Heart right ventricle (tissue), 16 donors: ENCODE measurements around the gene PRKCQ. TPM values are rescaled to one million over a fixed set of nuclear protein-coding genes. Genes with fewer than 3 reads are reported as not detected.

Experiments
- ATAC-seq, 8 donors: fragments of 200-7000 bp; cut with Tn5 transposase; one replicate each; pipeline ENCODE4 v1.9.1; 2020; ENCODE audit warnings: mild to moderate bottlenecking in 8 of 8, moderate library complexity in 8 of 8, moderate number of reproducible peaks in 1 of 8
- DNase-seq, 2 donors: peaks; one replicate each; pipeline ENCODE4 v3.0.0-alpha.2; 2020
- H3K27ac ChIP-seq, 10 donors: fragments of 200-600 bp; sonication (generic) in 2 of 10; one replicate each; pipeline versions ENCODE4 v1.5.0 to v1.8.0; 2020 to 2022; ENCODE audit warnings: mild to moderate bottlenecking in 3 of 10
- H3K27me3 ChIP-seq, 7 donors: fragments of 200-600 bp; one replicate each; pipeline ENCODE4 v1.8.0; 2021 to 2022; ENCODE audit warnings: mild to moderate bottlenecking in 2 of 7
- H3K36me3 ChIP-seq, 9 donors: fragments of 200-600 bp; sonication (generic) in 1 of 9; one replicate each; pipeline versions ENCODE4 v1.5.0 to v1.8.0; 2020 to 2022; ENCODE audit warnings: mild to moderate bottlenecking in 2 of 9
- H3K4me1 ChIP-seq, 9 donors: fragments of 200-600 bp; sonication (generic) in 1 of 9; one replicate each; pipeline versions ENCODE4 v1.5.0 to v1.8.0; 2020 to 2022; ENCODE audit warnings: mild to moderate bottlenecking in 4 of 9
- H3K4me3 ChIP-seq, 10 donors: fragments of 200-600 bp; sonication (generic) in 2 of 10; one replicate each; pipeline versions ENCODE4 v1.5.0 to v1.8.0; 2020 to 2022; ENCODE audit warnings: mild to moderate bottlenecking in 7 of 10, moderate library complexity in 2 of 10
- H3K9me3 ChIP-seq, 11 donors: fragments of 200-600 bp in 10 of 11; sonication (generic) in 2 of 11; one replicate each; pipeline versions ENCODE4 v1.5.0 to v1.8.0; 2013 to 2022; ENCODE audit warnings: mild to moderate bottlenecking in 2 of 11, control low read depth in 1 of 11, moderate library complexity in 1 of 11
- WGBS, 2 donors: extraction: QIAGEN DNeasy Blood & Tissue Kit; methylation state at CpG; one replicate each; pipeline ENCODE4 v1.1.7; 2013; ENCODE audit warnings: inconsistent platforms in 1 of 2; 5-methylcytosine and 5-hydroxymethylcytosine counted together
- intact Hi-C, 10 donors: fragments of 100-400 bp; cut with DNase I; formaldehyde crosslinking; loops; one replicate each; pipeline versions ENCODE4 v1.11.1 to v1.14.2; 2022
- polyA plus RNA-seq, 2 donors: library from polyadenylated mRNA; stranded (reverse); fragments of 200-250 nt; gene quantifications; one replicate each; pipeline ENCODE4 v1.2.3, GENCODE V29; 2013
- total RNA-seq, 10 donors: library from RNA; stranded (reverse); fragmentation: NEBNext Ultra II Directional in 3 of 10; extraction: Animal tissue kit (Norgen Biotek cat#: 25700) in 3 of 10; gene quantifications; one replicate each; pipeline versions ENCODE4 v1.2.1 to v1.2.4, GENCODE V29; 2021 to 2023
- TF ChIP-seq, protein P1 (sequence below), 9 donors: fragments of 200-600 bp; sonication (generic) in 2 of 9; IDR thresholded peaks; one replicate each; pipeline versions ENCODE4 v1.5.0 to v1.8.0; 2021 to 2022; ENCODE audit warnings: antibody characterized with exemption in 9 of 9, mild to moderate bottlenecking in 5 of 9, moderate library complexity in 1 of 9
- donor health status: Arrhythmogenic right ventricular cardiomyopathy.
- donor health status: ischemic (EF 13 %, LVEDD 7.1; RV severe dilation, severe dysfunction).
- donor health status: healthy with polysubstance abuse.
- donor health status: DM: no; HTN: yes; CAD: no.
- donor health status: DM: no; HTN: no; CAD: no.
- donor health status: ischemic (EF 25% LVEDD 6.9; RV normal size, moderate dysfunction).
- donor health status: ischemic (EF 25% LVEDD 5.7; RV mildly dilated, moderate dysfunction).
- donor health status: healthy.
- donor health status: DM: yes; HTN: yes; CAD: no.
- donor health status: Ischemic cardiomyopathy.
- donor health status: ischemic (EF 35%, LVEDD 5.7; RV mildly dilated, moderate dysfunction).
- donor health status: nonischemic (EF 11% LVEDD 7.7; RV severe dilation, severe dysfunction).
- donor health status: DM: yes; HTN: yes; CAD: no.
- donor health status: PGD.
- donor health status: ischemic (EF 29% LVEDD 5.4; RV normal size, mild dysfunction).
- donor health status: nonischemic (EF 23%, LVEDD 6.1; RV moderate dilation, normal function).

The PRKCQ gene
- total and polyA plus RNA-seq, 12 donors = 0.04 to 2.0 (median 0.27) TPM; not detected in 2

- Histone ChIP-seq H3K4me3 (no peak overlapping the region), H3K9me3 (no peaks in the 10 kb centered on the region), H3K27ac (peak overlapping the region in 1 of 10 donors; percentile 8), H3K27me3 (peaks cover 0 to 24% (median 0%) of the 10 kb centered on the region in 7 donors), H3K4me1 (peaks cover 0 to 43% (median 0%) of the 10 kb centered on the region in 9 donors), H3K36me3 (no peaks in the 10 kb centered on the region)
- 76 to 85% methylated on average over 7 of the region's 7 CpGs for WGBS, 2 donors
- TF ChIP-seq, protein P1, sequence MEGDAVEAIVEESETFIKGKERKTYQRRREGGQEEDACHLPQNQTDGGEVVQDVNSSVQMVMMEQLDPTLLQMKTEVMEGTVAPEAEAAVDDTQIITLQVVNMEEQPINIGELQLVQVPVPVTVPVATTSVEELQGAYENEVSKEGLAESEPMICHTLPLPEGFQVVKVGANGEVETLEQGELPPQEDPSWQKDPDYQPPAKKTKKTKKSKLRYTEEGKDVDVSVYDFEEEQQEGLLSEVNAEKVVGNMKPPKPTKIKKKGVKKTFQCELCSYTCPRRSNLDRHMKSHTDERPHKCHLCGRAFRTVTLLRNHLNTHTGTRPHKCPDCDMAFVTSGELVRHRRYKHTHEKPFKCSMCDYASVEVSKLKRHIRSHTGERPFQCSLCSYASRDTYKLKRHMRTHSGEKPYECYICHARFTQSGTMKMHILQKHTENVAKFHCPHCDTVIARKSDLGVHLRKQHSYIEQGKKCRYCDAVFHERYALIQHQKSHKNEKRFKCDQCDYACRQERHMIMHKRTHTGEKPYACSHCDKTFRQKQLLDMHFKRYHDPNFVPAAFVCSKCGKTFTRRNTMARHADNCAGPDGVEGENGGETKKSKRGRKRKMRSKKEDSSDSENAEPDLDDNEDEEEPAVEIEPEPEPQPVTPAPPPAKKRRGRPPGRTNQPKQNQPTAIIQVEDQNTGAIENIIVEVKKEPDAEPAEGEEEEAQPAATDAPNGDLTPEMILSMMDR (IDR thresholded peaks at IDR 0.05) = no peak
- ATAC-seq (no peak), DNase-seq (no peak)
- intact Hi-C loops = no loop called here
Observed at GRCh38 chr10:6562221-6562620, 17.9 kb downstream of the PRKCQ start.

- WGBS, 2 donors = 71% methylated on average over 4 of the region's 4 CpGs
- no peak for ATAC-seq
- peaks cover 0 to 27% (median 0%) of the 10 kb centered on the region in 7 donors for H3K27me3 ChIP-seq
- H3K36me3 ChIP-seq = no peaks in the 10 kb centered on the region
- no peak for DNase-seq
- TF ChIP-seq, protein P1 (IDR thresholded peaks at IDR 0.05) = no peak
- intact Hi-C loops = no loop called here
- H3K4me1 ChIP-seq = peaks cover 0 to 43% (median 0%) of the 10 kb centered on the region in 9 donors
- no peak overlapping the region for H3K27ac ChIP-seq
- no peak overlapping the region for H3K4me3 ChIP-seq
- H3K9me3 ChIP-seq = no peaks in the 10 kb centered on the region
Observed at GRCh38 chr10:6561552-6561951, 18.5 kb downstream of the PRKCQ start.

GRCh38 chr10:6558759-6559461, 21.2 kb downstream of the PRKCQ start:
- no peaks in the 10 kb centered on the region for H3K9me3 ChIP-seq
- H3K27me3 ChIP-seq = peaks cover 0 to 29% (median 0%) of the 10 kb centered on the region in 7 donors
- WGBS, 2 donors = 89 to 93% methylated on average over 12 of the region's 12 CpGs
- DNase-seq = no peak
- TF ChIP-seq, protein P1 (IDR thresholded peaks at IDR 0.05) = no peak
- intact Hi-C loops = no loop called here
- ATAC-seq = no peak
- peak overlapping the region in 1 of 10 donors; percentile 56 for H3K27ac ChIP-seq
- no peak overlapping the region for H3K4me3 ChIP-seq
- no peaks in the 10 kb centered on the region for H3K36me3 ChIP-seq
- H3K4me1 ChIP-seq = peaks cover 0 to 24% (median 0%) of the 10 kb centered on the region in 9 donors

DNA sequence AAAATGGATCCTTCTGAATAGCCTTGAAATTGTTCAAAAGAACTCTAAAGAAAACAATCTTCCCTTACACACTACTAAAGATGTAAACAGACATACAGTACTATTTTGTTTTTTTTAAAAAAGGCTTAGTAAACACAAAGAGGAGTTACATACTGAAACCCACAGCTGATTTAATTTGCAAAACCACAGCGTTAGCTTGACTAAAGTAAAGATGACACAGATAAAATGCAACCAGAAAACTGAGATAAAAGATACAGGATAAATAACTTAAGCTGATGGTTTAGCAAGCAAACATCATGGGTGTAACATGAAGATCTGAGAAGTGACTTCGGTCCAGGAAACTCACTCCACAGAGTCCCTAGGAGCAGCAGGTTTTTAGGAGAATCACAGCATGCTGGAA, 21.8 kb downstream of the PRKCQ start:
- Histone ChIP-seq H3K36me3 (no peaks in the 10 kb centered on the region), H3K27me3 (peaks cover 0 to 24% (median 0%) of the 10 kb centered on the region in 7 donors), H3K27ac (peak overlapping the region in 1 of 10 donors; percentile 56), H3K9me3 (no peaks in the 10 kb centered on the region), H3K4me1 (peaks cover 0 to 18% (median 0%) of the 10 kb centered on the region in 9 donors), H3K4me3 (no peak overlapping the region)
- TF ChIP-seq, protein P1 (IDR thresholded peaks at IDR 0.05) = no peak
- no peak for DNase-seq
- ATAC-seq = no peak
- WGBS, 2 donors = 78 to 81% methylated on average over 2 of the region's 2 CpGs
- intact Hi-C loops = no loop called here
